ENCODE results near the gene POU3F2. TPM values are rescaled to one million over a fixed set of nuclear protein-coding genes. Genes with fewer than 3 reads are reported as not detected.
A peak's percentile ranks its signal among the peaks of the same experiment; 100 is the strongest.

The POU3F2 gene
- polyA plus RNA-seq, 1 of the 3 experiments (the other 2 are of a cell fraction), result 1.0 TPM

GRCh38 chr6:98831057-98831958 lies 3.1 kb upstream of the POU3F2 start:
- H3K9ac ChIP-seq, result no peak overlapping the region
- H2AFZ ChIP-seq (ENCODE audit: low read depth), result no peak overlapping the region
- H3K4me3 ChIP-seq (ENCODE audit: low read depth in 2 of 2, low read length in 1 of 2), result peak overlapping the region in 1 of 2 experiments; percentile 27; a peak in 1 of 4 replicates
- no peak overlapping the region for H3K27ac ChIP-seq (ENCODE audit: low read depth in 2 of 2, low read length in 1 of 2)
- WGBS (ENCODE audit: low lambda C conversion rate), result 44% methylated on average over 23 of the region's 58 CpGs
- H3K4me1 ChIP-seq (ENCODE audit: control insufficient read depth in 1 of 2, insufficient read depth in 2 of 2, low read depth in 1 of 2, low read length in 1 of 2), result peaks cover 0 to 40% of the 10 kb centered on the region in 2 experiments; a peak in 2 of 4 replicates
- no peak for TF ChIP-seq FOXJ3 (CRISPR knock-in tag; IDR thresholded peaks at IDR 0.05)
- no peak for TF ChIP-seq RXRA (IDR thresholded peaks at IDR 0.05; ENCODE audit: borderline replicate concordance, low read depth)
- no peak for TF ChIP-seq JUND (IDR thresholded peaks at IDR 0.05)
- peak; percentile 67 for DNase-seq
- no peaks in the 10 kb centered on the region for H3K9me3 ChIP-seq
- H3K36me3 ChIP-seq (replicated peaks in 1 of 2; ENCODE audit: control insufficient read depth in 1 of 2, insufficient read depth in 2 of 2, low read length in 1 of 2), result no peaks in the 10 kb centered on the region
- no peaks in the 10 kb centered on the region for H3K9me2 ChIP-seq
- no peaks in the 10 kb centered on the region for H3K27me3 ChIP-seq (ENCODE audit: insufficient read depth)
- no peak overlapping the region for H3K4me2 ChIP-seq
- H3K79me2 ChIP-seq (ENCODE audit: insufficient read depth), result peaks cover 5% of the 10 kb centered on the region
- POLR2A ChIA-PET, result interaction anchor here (0.6 kb wide), 1 partner anchor 496 kb away, joined by 3 read pairs; no protein-coding TSS in a partner anchor
- no peaks in the 10 kb centered on the region for H4K20me1 ChIP-seq (ENCODE audit: insufficient read depth)
- CTCF ChIA-PET, result interaction anchor here (1.0 to 1.1 kb wide), 2 partner anchors 134 to 285 kb away, joined by 3 read pairs; no protein-coding TSS in a partner anchor
- peaks cover 26% of the 10 kb centered on the region for H3F3A ChIP-seq (replicated peaks; ENCODE audit: insufficient read depth)

- TF ChIP-seq IRF3 (IDR thresholded peaks at IDR 0.05; ENCODE audit: low read depth, low read length) (no peak), REST (IDR thresholded peaks at IDR 0.05; ENCODE audit: low read depth, low read length) (no peak)
- no peak for DNase-seq
- Histone ChIP-seq H3K4me2 (peak overlapping the region; percentile 91), H3K36me3 (replicated peaks in 1 of 2; ENCODE audit: control insufficient read depth in 1 of 2, insufficient read depth in 2 of 2, low read length in 1 of 2) (no peaks in the 10 kb centered on the region), H3K27me3 (ENCODE audit: insufficient read depth) (no peaks in the 10 kb centered on the region), H2AFZ (ENCODE audit: low read depth) (peak overlapping the region; percentile 59; the same call in 1 of the 2 replicates), H3K9ac (no peak overlapping the region; the same call in 1 of the 2 replicates), H3K79me2 (ENCODE audit: insufficient read depth) (peaks cover 10% of the 10 kb centered on the region), H3K9me3 (no peaks in the 10 kb centered on the region), H3F3A (replicated peaks; ENCODE audit: insufficient read depth) (peaks cover 26% of the 10 kb centered on the region), H3K4me3 (ENCODE audit: low read depth in 2 of 2, low read length in 1 of 2) (peak overlapping the region; percentile 60 to 69; a peak in 3 of 4 replicates), H3K27ac (ENCODE audit: low read depth in 2 of 2, low read length in 1 of 2) (peak overlapping the region in 1 of 2 experiments; percentile 84; a peak in 2 of 4 replicates), H3K9me2 (no peaks in the 10 kb centered on the region), H4K20me1 (ENCODE audit: insufficient read depth) (no peaks in the 10 kb centered on the region; the same call in 1 of the 2 replicates), H3K4me1 (ENCODE audit: control insufficient read depth in 1 of 2, insufficient read depth in 2 of 2, low read depth in 1 of 2, low read length in 1 of 2) (peaks cover 0 to 40% of the 10 kb centered on the region in 2 experiments; a peak in 2 of 4 replicates)
- WGBS (ENCODE audit: low lambda C conversion rate), result 25% methylated on average over 7 of the region's 11 CpGs
- CTCF ChIA-PET, result interaction anchor here (0.8 to 2.1 kb wide), 3 partner anchors 13 to 1130 kb away, joined by 3 to 4 read pairs (median 4); no protein-coding TSS in a partner anchor
- POLR2A ChIA-PET, result no interaction called here
Observed at GRCh38 chr6:98831959-98832283, 2.5 kb upstream of the POU3F2 start.
